LNCAP (cell line): ENCODE measurements around the gene MCM3AP.

Experiments used
- CTCF ChIP-seq: fragments of 450-650 bp; IDR thresholded peaks from 2 replicates; pipeline ENCODE4 v1.5.1; 2017; ENCODE audit warnings: mild to moderate bottlenecking

MCM3AP gene

GRCh38 chr21:46215436-46216131 is 69.8 kb downstream of the MCM3AP start:
- no peak for TF ChIP-seq CTCF

- no peak for TF ChIP-seq CTCF
Measured at GRCh38 chr21:46214478-46215340, 70.7 kb downstream of the MCM3AP start.

GRCh38 chr21:46213620-46214286 is 71.7 kb downstream of the MCM3AP start:
- no peak for TF ChIP-seq CTCF

GRCh38 chr21:46212721-46213484 is 72.5 kb downstream of the MCM3AP start:
- TF ChIP-seq CTCF: no peak

GRCh38 chr21:46211786-46212720 is 73.4 kb downstream of the MCM3AP start:
- no peak for TF ChIP-seq CTCF

- no peak for TF ChIP-seq CTCF
Measured at GRCh38 chr21:46211376-46211775, 74.0 kb downstream of the MCM3AP start.
